Breast epithelium (tissue), 4 donors: ENCODE measurements around the gene TUBA1C. TPM values are rescaled to one million over a fixed set of nuclear protein-coding genes. Genes with fewer than 3 reads are reported as not detected.
"Not testable (repeated sequence)": the region's sequence is repeated elsewhere in the genome, so short reads cannot be mapped to it uniquely, and the experiment has no call there.

Experiments
- DNase-seq, 2 donors: peaks; one replicate each; pipeline ENCODE4 v3.0.0-alpha.2; 2019; ENCODE audit warnings: low spot score in 2 of 2
- H3K27ac ChIP-seq, 2 donors: fragments of 200-600 bp; sonication (generic) in 1 of 2; one replicate each; pipeline ENCODE4 v1.5.1; 2016 to 2019; ENCODE audit warnings: mild to moderate bottlenecking in 1 of 2
- H3K27me3 ChIP-seq, 2 donors: fragments of 200-600 bp; sonication (generic) in 1 of 2; one replicate each; pipeline versions ENCODE4 v1.5.1 to v1.6.0; 2017 to 2019; ENCODE audit warnings: control low read depth in 1 of 2, mild to moderate bottlenecking in 1 of 2
- H3K36me3 ChIP-seq: fragments of 200-600 bp; one replicate; pipeline ENCODE4 v1.5.1; 2019
- H3K4me1 ChIP-seq, 2 donors: fragments of 200-600 bp; sonication (generic); one replicate each; pipeline ENCODE4 v1.5.1; 2016 to 2019; ENCODE audit warnings: control low read depth in 1 of 2
- H3K4me3 ChIP-seq, 3 donors: fragments of 200-600 bp; sonication (generic); 1 replicate in 2 of 3; 2 replicates in 1 of 3; pipeline ENCODE4 v1.5.1; 2016 to 2019; ENCODE audit warnings: mild to moderate bottlenecking in 3 of 3, moderate library complexity in 2 of 3
- H3K9me3 ChIP-seq, 2 donors: fragments of 200-600 bp; sonication (generic) in 1 of 2; one replicate each; pipeline ENCODE4 v1.5.1; 2016 to 2019; ENCODE audit warnings: control low read depth in 1 of 2
- CTCF ChIP-seq, 3 donors: fragments of 450-650 bp; IDR thresholded peaks; one replicate each; pipeline ENCODE4 v1.5.1; 2016 to 2017; ENCODE audit warnings: antibody characterized with exemption in 3 of 3, mild to moderate bottlenecking in 3 of 3, moderate library complexity in 3 of 3
- POLR2A ChIP-seq: fragments of 450-650 bp; IDR thresholded peaks from one replicate; pipeline ENCODE4 v1.6.1; 2016; ENCODE audit warnings: antibody characterized with exemption, mild to moderate bottlenecking, moderate library complexity
- POLR2AphosphoS5 ChIP-seq, 3 donors: sonication (generic); formaldehyde crosslinking; IDR thresholded peaks; one replicate each; pipeline ENCODE4 v1.6.1; 2017; ENCODE audit warnings: antibody characterized with exemption in 3 of 3
- intact Hi-C: fragments of 100-400 bp; cut with DNase I; formaldehyde crosslinking; loops from one replicate; pipeline ENCODE4 v1.15.1; 2023; ENCODE audit warnings: low total_unique reads
- total RNA-seq, 3 donors: library from RNA; depleted of rRNA; stranded (reverse); fragments of >200 nt; gene quantifications; one replicate each; pipeline ENCODE4 v1.1.0, GENCODE V29; 2016

The TUBA1C gene
- total RNA-seq, 3 donors from 2014 or later = 91.9 to 123 (median 97.3) TPM

- no peak for DNase-seq
- intact Hi-C loops = no loop called here
- Histone ChIP-seq H3K36me3 (no peaks in the 10 kb centered on the region), H3K9me3 (no peaks in the 10 kb centered on the region), H3K4me3 (no peak overlapping the region), H3K27me3 (no peaks in the 10 kb centered on the region), H3K27ac (no peak overlapping the region), H3K4me1 (no peaks in the 10 kb centered on the region)
- no peak for TF ChIP-seq POLR2AphosphoS5 (IDR thresholded peaks at IDR 0.05)
- TF ChIP-seq CTCF (IDR thresholded peaks at IDR 0.05) = no peak
- no peak for TF ChIP-seq POLR2A
These were observed 1.5 kb upstream of the TUBA1C start for GRCh38 chr12:49263400-49263763.

DNA sequence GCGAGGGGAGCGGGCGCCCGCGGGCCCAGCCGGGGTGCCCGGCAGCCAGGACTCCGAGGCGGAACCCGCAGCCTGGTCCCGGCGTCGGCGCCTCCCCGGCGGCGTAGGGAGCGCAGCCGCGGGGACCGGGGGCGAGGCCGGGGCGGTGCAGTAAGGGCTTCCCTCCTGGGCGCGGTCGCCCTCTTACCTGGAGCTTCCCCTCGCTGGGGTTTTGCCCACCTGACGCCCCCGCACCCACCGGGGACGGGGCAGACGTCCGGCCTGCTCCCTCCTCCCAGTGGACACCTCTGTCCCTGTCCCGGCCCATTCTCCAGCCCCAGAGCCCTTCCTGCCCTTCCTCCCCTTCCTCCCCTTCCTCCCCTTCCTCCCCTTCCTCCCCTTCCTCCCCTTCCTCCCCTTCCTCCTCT, 413 bp upstream of the TUBA1C start:
- Histone ChIP-seq H3K4me3 (peak overlapping the region; percentile 78 to 88 (median 86)), H3K27ac (peak overlapping the region; percentile 92 to 97), H3K4me1 (no peaks in the 10 kb centered on the region), H3K27me3 (no peaks in the 10 kb centered on the region), H3K9me3 (no peaks in the 10 kb centered on the region), H3K36me3 (no peaks in the 10 kb centered on the region)
- intact Hi-C loops = no loop called here
- TF ChIP-seq CTCF (IDR thresholded peaks at IDR 0.05) (no peak), POLR2A (no peak), POLR2AphosphoS5 (IDR thresholded peaks at IDR 0.05) (no peak)
- no peak for DNase-seq

DNA sequence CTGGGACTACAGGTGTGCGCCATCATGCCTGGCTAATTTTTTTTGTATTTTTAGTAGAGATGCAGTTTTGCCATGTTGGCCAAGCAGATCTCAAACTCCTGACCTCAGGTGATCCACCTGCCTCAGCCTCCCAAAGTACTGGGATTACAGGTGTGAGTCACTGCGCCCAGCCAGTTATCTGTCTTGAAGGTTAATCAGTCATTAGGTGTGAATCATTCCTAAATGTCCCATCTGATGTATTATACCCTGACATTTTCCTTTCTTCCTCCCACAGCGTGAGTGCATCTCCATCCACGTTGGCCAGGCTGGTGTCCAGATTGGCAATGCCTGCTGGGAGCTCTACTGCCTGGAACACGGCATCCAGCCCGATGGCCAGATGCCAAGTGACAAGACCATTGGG, 4.3 kb downstream of the TUBA1C start:
- peak overlapping the region in 1 of 2 donors; percentile 51 for H3K27ac ChIP-seq
- H3K4me3 ChIP-seq, DNase-seq, H3K4me1 ChIP-seq, H3K27me3 ChIP-seq, H3K9me3 ChIP-seq, H3K36me3 ChIP-seq, intact Hi-C loops: not testable (repeated sequence)

DNA sequence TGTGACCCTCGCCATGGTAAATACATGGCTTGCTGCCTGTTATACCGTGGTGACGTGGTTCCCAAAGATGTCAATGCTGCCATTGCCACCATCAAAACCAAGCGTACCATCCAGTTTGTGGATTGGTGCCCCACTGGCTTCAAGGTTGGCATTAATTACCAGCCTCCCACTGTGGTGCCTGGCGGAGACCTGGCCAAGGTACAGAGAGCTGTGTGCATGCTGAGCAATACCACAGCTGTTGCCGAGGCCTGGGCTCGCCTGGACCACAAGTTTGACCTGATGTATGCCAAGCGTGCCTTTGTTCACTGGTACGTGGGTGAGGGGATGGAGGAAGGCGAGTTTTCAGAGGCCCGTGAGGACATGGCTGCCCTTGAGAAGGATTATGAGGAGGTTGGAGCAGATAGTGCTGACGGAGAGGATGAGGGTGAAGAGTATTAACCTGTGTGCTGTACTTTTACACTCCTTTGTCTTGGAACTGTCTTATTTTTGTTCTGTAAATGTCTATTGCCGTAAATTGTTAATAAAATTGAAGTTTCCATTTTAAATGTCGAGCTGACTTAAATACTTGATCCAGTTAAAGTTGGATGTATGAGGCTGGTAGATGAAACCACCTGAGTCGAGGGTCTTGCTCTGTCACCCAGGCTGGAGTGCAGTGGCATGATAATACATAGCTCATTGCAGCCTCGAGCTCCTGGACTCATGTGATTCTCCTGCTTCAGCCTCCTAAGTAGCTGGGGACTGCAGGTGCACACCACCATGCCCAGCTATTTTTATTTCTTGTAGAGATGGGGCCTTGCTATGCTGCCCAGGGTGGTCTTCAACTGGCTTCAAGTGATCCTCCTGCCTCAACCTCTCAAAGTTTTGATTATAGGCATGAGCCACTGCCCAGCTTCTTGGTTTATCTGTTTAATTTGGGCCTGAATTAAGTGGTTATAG, 8.2 kb downstream of the TUBA1C start:
- H3K27me3 ChIP-seq = no peaks in the 10 kb centered on the region
- H3K4me1 ChIP-seq = no peaks in the 10 kb centered on the region
- intact Hi-C loops = no loop called here
- H3K36me3 ChIP-seq = no peaks in the 10 kb centered on the region
- TF ChIP-seq POLR2AphosphoS5 (IDR thresholded peaks at IDR 0.05) (no peak), CTCF (IDR thresholded peaks at IDR 0.05) (no peak), POLR2A (no peak)
- no peak overlapping the region for H3K27ac ChIP-seq
- H3K4me3 ChIP-seq = no peak overlapping the region
- no peak for DNase-seq
- H3K9me3 ChIP-seq = no peaks in the 10 kb centered on the region

- H3K4me1 ChIP-seq = no peaks in the 10 kb centered on the region
- intact Hi-C loops = no loop called here
These were observed 9.0 kb downstream of the TUBA1C start for GRCh38 chr12:49273726-49274395.

More at GRCh38 chr12:49273726-49274395, 9.0 kb downstream of the TUBA1C start:
- H3K9me3 ChIP-seq = no peaks in the 10 kb centered on the region
- no peak for DNase-seq
- no peak overlapping the region for H3K27ac ChIP-seq
- no peak for TF ChIP-seq POLR2A
- TF ChIP-seq CTCF (IDR thresholded peaks at IDR 0.05) = no peak
- TF ChIP-seq POLR2AphosphoS5 (IDR thresholded peaks at IDR 0.05) = no peak
- H3K27me3 ChIP-seq = no peaks in the 10 kb centered on the region
- H3K36me3 ChIP-seq = no peaks in the 10 kb centered on the region
- no peak overlapping the region for H3K4me3 ChIP-seq
